SKM-1 (cell line): ENCODE results near the gene PSAT1.
"Not testable (repeated sequence)": the region's sequence is repeated elsewhere in the genome, so short reads cannot be mapped to it uniquely, and the experiment has no call there.

ENCODE experiments used
- DNase-seq: peaks from one replicate; lab custom pipeline; 2025; ENCODE audit not compliant: unreplicated experiment; lab: John Stamatoyannopoulos, UW

PSAT1 gene

GRCh38 chr9:78296893-78297671 is at the start of gene PSAT1:
Gene PSAT1, plus strand, starts transcription at chr9:78297125. Its CDS starts 86 bp downstream, at chr9:78297211.
- DNase-seq = peak; percentile 63

- peak; percentile 1 for DNase-seq
These were observed 48.3 kb upstream of the PSAT1 start for GRCh38 chr9:78248635-78249034.

- DNase-seq = no peak
These were observed 47.4 kb upstream of the PSAT1 start for GRCh38 chr9:78249542-78249941.

- no peak for DNase-seq
These were observed 44.3 kb upstream of the PSAT1 start for GRCh38 chr9:78252616-78253015.

- no peak for DNase-seq
These were observed 43.6 kb upstream of the PSAT1 start for GRCh38 chr9:78253285-78253684.

GRCh38 chr9:78261403-78262001 is 35.4 kb upstream of the PSAT1 start:
- DNase-seq = no peak

GRCh38 chr9:78262655-78263054 is 34.3 kb upstream of the PSAT1 start:
- DNase-seq = no peak

GRCh38 chr9:78267889-78268288 is 29.0 kb upstream of the PSAT1 start:
- DNase-seq = no peak

GRCh38 chr9:78269784-78270183 is 27.1 kb upstream of the PSAT1 start:
- no peak for DNase-seq

GRCh38 chr9:78272307-78272706 is 24.6 kb upstream of the PSAT1 start:
- DNase-seq = no peak

GRCh38 chr9:78273761-78274160 is 23.2 kb upstream of the PSAT1 start:
- DNase-seq = no peak

- peak; percentile 4 for DNase-seq
These were observed 18.6 kb upstream of the PSAT1 start for GRCh38 chr9:78278177-78278777.

GRCh38 chr9:78278801-78279200 is 18.1 kb upstream of the PSAT1 start:
- DNase-seq = no peak

- DNase-seq = no peak
These were observed 15.8 kb upstream of the PSAT1 start for GRCh38 chr9:78280982-78281668.

- DNase-seq = not testable (repeated sequence)
These were observed 12.7 kb upstream of the PSAT1 start for GRCh38 chr9:78284181-78284580.

GRCh38 chr9:78286125-78286524 is 10.8 kb upstream of the PSAT1 start:
- no peak for DNase-seq

- DNase-seq = no peak
These were observed 10.0 kb upstream of the PSAT1 start for GRCh38 chr9:78286946-78287388.

GRCh38 chr9:78288214-78288892 is 8.6 kb upstream of the PSAT1 start:
- DNase-seq = peak; percentile 11

GRCh38 chr9:78289474-78289873 is 7.5 kb upstream of the PSAT1 start:
- no peak for DNase-seq

- DNase-seq = no peak
These were observed 5.5 kb upstream of the PSAT1 start for GRCh38 chr9:78291240-78291925.
